Neutrophil (primary cell): ENCODE measurements around the gene ZNF121.

Experiments used
- H3K27ac ChIP-seq: fragments of 200-600 bp; sonication (generic); 2 replicates; pipeline ENCODE4 v1.5.1; 2016; ENCODE audit warnings: mild to moderate bottlenecking, moderate library complexity
- H3K27me3 ChIP-seq: fragments of 200-600 bp; sonication (generic); 2 replicates; pipeline ENCODE4 v1.6.0; 2016; ENCODE audit warnings: mild to moderate bottlenecking
- H3K36me3 ChIP-seq: fragments of 200-600 bp; sonication (generic); 2 replicates; pipeline ENCODE4 v1.5.1; 2017
- H3K4me1 ChIP-seq, 2 experiments: fragments of 200-600 bp in 1 of 2; sonication (generic) in 1 of 2; 1 replicate in 1 of 2; 2 replicates in 1 of 2; pipeline versions ENCODE4 v1.5.1 to v1.6.1; 2013 to 2016; ENCODE audit warnings: low read depth in 1 of 2, low read length in 1 of 2, mild to moderate bottlenecking in 1 of 2, moderate library complexity in 1 of 2; ENCODE audit not compliant: control insufficient read depth in 1 of 2, insufficient read depth in 1 of 2
- H3K4me3 ChIP-seq, 2 experiments: fragments of 200-600 bp in 1 of 2; sonication (generic) in 1 of 2; 1 replicate in 1 of 2; 2 replicates in 1 of 2; pipeline ENCODE4 v1.5.1; 2013 to 2016; ENCODE audit warnings: low read depth in 1 of 2, low read length in 1 of 2, mild to moderate bottlenecking in 1 of 2, moderate library complexity in 1 of 2
- H3K9me3 ChIP-seq: fragments of 200-600 bp; sonication (generic); 2 replicates; pipeline ENCODE4 v1.5.1; 2016
- CTCF ChIP-seq: fragments of 200-600 bp; sonication (generic); IDR thresholded peaks from 2 replicates; pipeline ENCODE4 v1.5.1; 2016; ENCODE audit warnings: antibody characterized with exemption

The ZNF121 gene

GRCh38 chr19:9584073-9584833 is at the start of gene ZNF121:
Gene ZNF121, minus strand, starts transcription at chr19:9584504. Its CDS starts 16,407 bp downstream, at chr19:9568097.
- no peaks in the 10 kb centered on the region for H3K9me3 ChIP-seq
- peak within 1 kb of the TSS; percentile 82 for H3K27ac ChIP-seq
- no peaks in the 10 kb centered on the region for H3K36me3 ChIP-seq
- TF ChIP-seq CTCF, result peak; percentile 11
- peaks cover 23% of the 10 kb centered on the region for H3K27me3 ChIP-seq
- peak within 1 kb of the TSS; percentile 84 to 87 for H3K4me3 ChIP-seq
- H3K4me1 ChIP-seq, result peaks cover 5 to 11% of the 10 kb centered on the region in 2 experiments

- Histone ChIP-seq H3K27ac (no peak overlapping the region), H3K4me3 (no peak overlapping the region), H3K4me1 (no peaks in the 10 kb centered on the region), H3K36me3 (peaks cover 9% of the 10 kb centered on the region), H3K9me3 (no peaks in the 10 kb centered on the region), H3K27me3 (no peaks in the 10 kb centered on the region)
- no peak for TF ChIP-seq CTCF
Observed at GRCh38 chr19:9627856-9628255, 43.6 kb upstream of the ZNF121 start.

- H3K4me3 ChIP-seq, result no peak overlapping the region
- no peaks in the 10 kb centered on the region for H3K27me3 ChIP-seq
- peak overlapping the region; percentile 39 for H3K27ac ChIP-seq
- no peaks in the 10 kb centered on the region for H3K9me3 ChIP-seq
- peaks cover 16 to 17% of the 10 kb centered on the region in 2 experiments for H3K4me1 ChIP-seq
- TF ChIP-seq CTCF, result no peak
- peaks cover 19% of the 10 kb centered on the region for H3K36me3 ChIP-seq
Observed at GRCh38 chr19:9622531-9622930, 38.2 kb upstream of the ZNF121 start.

GRCh38 chr19:9621156-9622037 is 37.1 kb upstream of the ZNF121 start, which contains the start of gene ZNF561:
Gene ZNF561, minus strand, starts transcription at chr19:9621232. Its CDS starts 1,776 bp downstream, at chr19:9619456.
- H3K36me3 ChIP-seq, result peaks cover 31% of the 10 kb centered on the region
- H3K9me3 ChIP-seq, result no peaks in the 10 kb centered on the region
- no peaks in the 10 kb centered on the region for H3K27me3 ChIP-seq
- no peak for TF ChIP-seq CTCF
- H3K27ac ChIP-seq, result peak within 1 kb of the TSS; percentile 91
- peak within 1 kb of the TSS; percentile 84 to 96 for H3K4me3 ChIP-seq
- peaks cover 16 to 17% of the 10 kb centered on the region in 2 experiments for H3K4me1 ChIP-seq

GRCh38 chr19:9620842-9621155 is 36.5 kb upstream of the ZNF121 start:
- TF ChIP-seq CTCF, result no peak
- Histone ChIP-seq H3K27me3 (no peaks in the 10 kb centered on the region), H3K9me3 (no peaks in the 10 kb centered on the region), H3K36me3 (peaks cover 37% of the 10 kb centered on the region), H3K4me1 (peaks cover 16 to 17% of the 10 kb centered on the region in 2 experiments), H3K27ac (peak overlapping the region; percentile 91), H3K4me3 (peak overlapping the region; percentile 84 to 96)
